Measurements from ENCODE around the gene RGR.

GRCh38 chr10:84201682-84202081 is 43.2 kb upstream of the RGR start:
- TF ChIP-seq CTCF (IDR thresholded peaks at IDR 0.05) = no peak
- no peak for TF ChIP-seq TCF7L2 (IDR thresholded peaks at IDR 0.05; ENCODE audit: low read depth, low read length)
- no peak for TF ChIP-seq SIN3A (IDR thresholded peaks at IDR 0.05; ENCODE audit: borderline replicate concordance, insufficient read depth, low read depth, low read length)
- TF ChIP-seq REST (IDR thresholded peaks at IDR 0.05; ENCODE audit: insufficient read depth in 1 of 2, low read depth in 2 of 2, low read length in 1 of 2) = no peak
